GM12891 (cell line): ENCODE measurements around the gene NTRK3.

Experiments
- POLR2A ChIP-seq: IDR thresholded peaks from 2 replicates; pipeline ENCODE4 v1.6.1; 2011; ENCODE audit warnings: low read depth, low read length, control low read depth
- POLR2AphosphoS5 ChIP-seq: IDR thresholded peaks from 2 replicates; pipeline ENCODE4 v1.6.1; 2011; ENCODE audit warnings: low read depth, low read length, control low read depth
- POU2F2 ChIP-seq: IDR thresholded peaks from 2 replicates; pipeline ENCODE4 v1.6.1; 2011; ENCODE audit warnings: low read depth, mild to moderate bottlenecking, control low read depth, low read length, moderate library complexity
- SPI1 ChIP-seq: IDR thresholded peaks from 2 replicates; pipeline ENCODE4 v1.6.1; 2011; ENCODE audit warnings: low read depth, low read length, control low read depth
- TAF1 ChIP-seq: IDR thresholded peaks from 2 replicates; pipeline ENCODE4 v1.6.1; 2011; ENCODE audit warnings: low read depth, low read length, control low read depth

DNA sequence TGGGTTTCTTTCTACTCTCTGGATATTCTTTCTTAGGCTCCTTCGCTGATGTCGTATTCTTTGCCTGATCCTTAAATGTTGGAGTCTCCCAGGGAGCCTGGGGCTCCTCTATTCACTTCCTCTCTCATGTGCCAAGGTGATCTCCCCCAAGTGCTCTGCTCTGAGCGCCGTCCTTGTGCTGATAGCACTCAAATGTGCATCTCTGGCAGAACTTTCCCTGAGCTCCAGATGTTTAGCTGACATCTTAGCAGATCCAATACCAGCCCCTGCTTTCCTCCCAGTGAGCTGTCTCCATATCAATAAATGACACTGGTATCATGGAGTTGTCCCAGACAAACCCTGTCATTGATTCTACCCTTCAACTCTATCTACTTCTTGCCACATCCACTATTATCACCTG lies 62.4 kb downstream of the NTRK3 start:
- TF ChIP-seq POLR2AphosphoS5 (no peak), POU2F2 (no peak), SPI1 (no peak), POLR2A (no peak), TAF1 (no peak)
